ENCODE measurements around the gene PNMA6F.
A peak's percentile ranks its signal among the peaks of the same experiment; 100 is the strongest.

Gene PNMA6F

GRCh38 chrX:153321381-153322124, at the start of gene PNMA6F:
Gene PNMA6F (minus strand): TSS chrX:153321767. CDS start chrX:153320674, 1,093 bp downstream.
- no peak for DNase-seq

GRCh38 chrX:153371256-153371655, 49.7 kb upstream of the PNMA6F start:
- no peak for DNase-seq

GRCh38 chrX:153370293-153371055, 48.9 kb upstream of the PNMA6F start:
- no peak for DNase-seq

- no peak for DNase-seq
Observed at GRCh38 chrX:153366878-153367538, 45.4 kb upstream of the PNMA6F start.

- DNase-seq: no peak
Observed at GRCh38 chrX:153366119-153366518, 44.6 kb upstream of the PNMA6F start.

GRCh38 chrX:153365670-153366069, 44.1 kb upstream of the PNMA6F start:
- no peak for DNase-seq

GRCh38 chrX:153361781-153362397, 40.3 kb upstream of the PNMA6F start:
- no peak for DNase-seq

GRCh38 chrX:153357877-153358276, 36.3 kb upstream of the PNMA6F start:
- DNase-seq: no peak

GRCh38 chrX:153353416-153353815, 31.8 kb upstream of the PNMA6F start:
- DNase-seq: no peak

- no peak for DNase-seq
Observed at GRCh38 chrX:153352858-153353257, 31.3 kb upstream of the PNMA6F start.

GRCh38 chrX:153351981-153352380, 30.4 kb upstream of the PNMA6F start:
- no peak for DNase-seq

GRCh38 chrX:153349952-153350351, 28.4 kb upstream of the PNMA6F start:
- no peak for DNase-seq

- DNase-seq: no peak
Observed at GRCh38 chrX:153348421-153348820, 26.9 kb upstream of the PNMA6F start.

- no peak for DNase-seq
Observed at GRCh38 chrX:153347530-153347929, 26.0 kb upstream of the PNMA6F start.

- no peak for DNase-seq
Observed at GRCh38 chrX:153343674-153344073, 22.1 kb upstream of the PNMA6F start.

- DNase-seq: no peak
Observed at GRCh38 chrX:153342762-153343558, 21.4 kb upstream of the PNMA6F start.

GRCh38 chrX:153340111-153340510, 18.5 kb upstream of the PNMA6F start:
- no peak for DNase-seq

GRCh38 chrX:153339662-153340061, 18.1 kb upstream of the PNMA6F start:
- DNase-seq: no peak

- peak; percentile 47 for DNase-seq
Observed at GRCh38 chrX:153338836-153339235, 17.3 kb upstream of the PNMA6F start.

GRCh38 chrX:153336988-153337387, 15.4 kb upstream of the PNMA6F start:
- DNase-seq: peak; percentile 41

GRCh38 chrX:153336121-153336894, 14.7 kb upstream of the PNMA6F start:
- peak; percentile 58 for DNase-seq

Measured in activated CD8-positive, alpha-beta memory T cell treated with anti-CD3 and anti-CD28 coated beads for 24 hours (primary cell).